Ammon's horn (tissue), 1 donor: ENCODE results near the gene RNF7.
"Not testable (repeated sequence)": the region's sequence is repeated elsewhere in the genome, so short reads cannot be mapped to it uniquely, and the experiment has no call there.

Experiments used
- DNase-seq: peaks from one replicate; pipeline ENCODE4 v3.0.0-alpha.2; 2016; ENCODE audit warnings: low spot score

The RNF7 gene

GRCh38 chr3:141735770-141736465, 2.2 kb upstream of the RNF7 start:
- no peak for DNase-seq

- DNase-seq, result peak; percentile 11
These were observed 1.0 kb upstream of the RNF7 start for GRCh38 chr3:141737093-141737492.

GRCh38 chr3:141737678-141738021, 448 bp upstream of the RNF7 start:
- no peak for DNase-seq

- DNase-seq, result peak; percentile 29
These were observed 829 bp downstream of the RNF7 start for GRCh38 chr3:141738891-141739363.

GRCh38 chr3:141739731-141740130, 1.6 kb downstream of the RNF7 start:
- DNase-seq, result no peak

GRCh38 chr3:141740349-141740748, 2.3 kb downstream of the RNF7 start:
- DNase-seq, result no peak

- no peak for DNase-seq
These were observed 5.2 kb downstream of the RNF7 start for GRCh38 chr3:141743305-141743704.

- DNase-seq, result peak; percentile 80
These were observed 8.9 kb downstream of the RNF7 start for GRCh38 chr3:141746962-141747361.

- DNase-seq, result no peak
These were observed 15.3 kb downstream of the RNF7 start for GRCh38 chr3:141753399-141753798.

GRCh38 chr3:141754032-141754431, 15.9 kb downstream of the RNF7 start:
- no peak for DNase-seq

GRCh38 chr3:141762552-141762951, 24.5 kb downstream of the RNF7 start:
- DNase-seq, result not testable (repeated sequence)

- no peak for DNase-seq
These were observed 25.1 kb downstream of the RNF7 start, which contains the start of gene GRK7 for GRCh38 chr3:141763088-141763750. Gene GRK7 (plus strand): TSS chr3:141763408. CDS start chr3:141778285, 14,877 bp downstream.

GRCh38 chr3:141764045-141764444, 25.9 kb downstream of the RNF7 start:
- no peak for DNase-seq

GRCh38 chr3:141764465-141764864, 26.4 kb downstream of the RNF7 start:
- no peak for DNase-seq

- DNase-seq, result no peak
These were observed 26.9 kb downstream of the RNF7 start for GRCh38 chr3:141764986-141765385.

- no peak for DNase-seq
These were observed 29.0 kb downstream of the RNF7 start for GRCh38 chr3:141767066-141767465.

GRCh38 chr3:141769221-141769894, 31.3 kb downstream of the RNF7 start:
- no peak for DNase-seq

GRCh38 chr3:141773676-141774075, 35.6 kb downstream of the RNF7 start:
- no peak for DNase-seq

GRCh38 chr3:141776376-141776775, 38.3 kb downstream of the RNF7 start:
- DNase-seq, result no peak

- no peak for DNase-seq
These were observed 38.8 kb downstream of the RNF7 start for GRCh38 chr3:141776885-141777284.

GRCh38 chr3:141777957-141778813, 40.1 kb downstream of the RNF7 start:
- DNase-seq, result no peak

GRCh38 chr3:141779667-141780066, 41.6 kb downstream of the RNF7 start:
- DNase-seq, result no peak
